Stimulated activated CD8-positive, alpha-beta memory T cell treated with anti-CD3 and anti-CD28 coated beads, Interleukin-12 subunit alpha, Interleukin-12 subunit beta, amount 100 ng/mL, for 24 hours (primary cell): ENCODE measurements around the gene SALL4.
"Not testable (repeated sequence)": the region's sequence is repeated elsewhere in the genome, so short reads cannot be mapped to it uniquely, and the experiment has no call there.

Experiments used
- DNase-seq: peaks from one replicate; pipeline ENCODE4 v3.0.0-alpha.2; 2020; ENCODE audit errors: extremely low read depth

Gene SALL4

GRCh38 chr20:51802170-51802751, at the start of gene SALL4:
Gene SALL4 (minus strand): TSS chr20:51802521. CDS start chr20:51802408, 113 bp downstream.
- DNase-seq: no peak

GRCh38 chr20:51848346-51848745, 46.0 kb upstream of the SALL4 start:
- no peak for DNase-seq

GRCh38 chr20:51840865-51841264, 38.5 kb upstream of the SALL4 start:
- DNase-seq: no peak

- no peak for DNase-seq
Measured at GRCh38 chr20:51837876-51838420, 35.6 kb upstream of the SALL4 start.

GRCh38 chr20:51837436-51837835, 35.1 kb upstream of the SALL4 start:
- no peak for DNase-seq

- no peak for DNase-seq
Measured at GRCh38 chr20:51833326-51833725, 31.0 kb upstream of the SALL4 start.

GRCh38 chr20:51832276-51832675, 30.0 kb upstream of the SALL4 start:
- DNase-seq: no peak

DNA sequence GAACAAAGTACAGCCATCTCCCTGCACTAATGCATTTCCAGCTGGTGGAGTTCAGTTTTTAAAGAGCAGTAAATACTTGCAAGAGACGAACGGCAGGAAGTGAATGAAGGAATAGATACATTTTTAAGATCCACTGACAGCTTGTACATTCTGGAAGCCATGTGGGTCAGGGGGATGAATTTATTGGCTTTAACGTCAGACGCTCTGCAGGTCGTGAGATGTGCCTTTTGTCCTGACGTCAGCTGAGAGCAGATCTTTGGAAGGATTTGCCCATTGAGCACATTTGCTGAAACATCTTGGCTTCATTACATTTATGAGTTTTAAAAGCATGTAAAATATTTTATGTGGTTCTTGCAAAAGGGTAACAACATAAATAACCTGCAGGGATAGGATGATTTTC, 29.5 kb upstream of the SALL4 start:
- no peak for DNase-seq

- DNase-seq: no peak
Measured at GRCh38 chr20:51830538-51830937, 28.2 kb upstream of the SALL4 start.

- no peak for DNase-seq
Measured at GRCh38 chr20:51828762-51829161, 26.4 kb upstream of the SALL4 start.

DNA sequence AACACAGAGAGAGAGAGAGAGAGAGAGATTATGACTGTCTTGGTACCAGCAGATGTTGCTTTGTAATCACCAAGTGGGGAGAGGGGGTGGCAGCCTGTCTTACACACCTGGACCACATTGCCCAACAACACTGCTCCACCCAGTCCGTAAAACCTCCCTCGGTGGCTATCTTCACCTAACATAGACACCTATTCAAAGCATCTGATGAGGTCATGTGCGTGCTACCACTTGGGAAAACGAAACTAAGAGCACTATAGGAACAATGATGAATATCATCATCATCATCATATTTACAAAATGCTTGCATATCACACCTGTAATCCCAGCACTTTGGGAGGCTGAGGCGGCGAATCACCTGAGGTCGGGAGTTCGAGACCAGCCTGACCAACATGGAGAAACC, 24.1 kb upstream of the SALL4 start:
- DNase-seq: no peak

DNA sequence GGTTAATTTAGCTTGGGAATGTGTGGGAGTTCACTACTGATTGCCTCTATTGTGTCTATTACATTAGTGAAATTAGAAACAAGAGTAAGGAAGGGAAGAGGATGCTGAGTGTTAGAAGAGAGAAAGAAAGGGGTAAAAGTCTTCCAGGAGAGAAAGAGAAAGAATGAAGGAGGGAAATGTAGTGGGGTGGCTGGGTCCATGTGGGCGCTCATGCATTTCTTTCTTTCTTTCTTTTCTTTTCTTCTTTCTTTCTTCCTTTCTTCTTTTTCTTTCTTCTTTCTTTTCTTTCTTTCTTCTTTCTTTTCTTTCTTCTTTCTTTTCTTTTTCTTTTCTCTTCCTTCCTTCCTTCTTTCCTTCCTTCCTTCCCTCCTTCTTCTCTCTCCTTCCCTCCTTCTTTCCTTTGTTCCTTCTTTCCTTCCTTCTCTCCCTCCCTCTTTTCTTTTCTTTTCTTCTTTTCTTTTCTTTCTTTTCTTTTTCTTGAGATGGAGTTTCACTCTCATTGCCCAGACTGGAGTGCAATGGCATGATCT, 16.2 kb upstream of the SALL4 start:
- no peak for DNase-seq

- DNase-seq: not testable (repeated sequence)
Measured at GRCh38 chr20:51816856-51817255, 14.5 kb upstream of the SALL4 start.

DNA sequence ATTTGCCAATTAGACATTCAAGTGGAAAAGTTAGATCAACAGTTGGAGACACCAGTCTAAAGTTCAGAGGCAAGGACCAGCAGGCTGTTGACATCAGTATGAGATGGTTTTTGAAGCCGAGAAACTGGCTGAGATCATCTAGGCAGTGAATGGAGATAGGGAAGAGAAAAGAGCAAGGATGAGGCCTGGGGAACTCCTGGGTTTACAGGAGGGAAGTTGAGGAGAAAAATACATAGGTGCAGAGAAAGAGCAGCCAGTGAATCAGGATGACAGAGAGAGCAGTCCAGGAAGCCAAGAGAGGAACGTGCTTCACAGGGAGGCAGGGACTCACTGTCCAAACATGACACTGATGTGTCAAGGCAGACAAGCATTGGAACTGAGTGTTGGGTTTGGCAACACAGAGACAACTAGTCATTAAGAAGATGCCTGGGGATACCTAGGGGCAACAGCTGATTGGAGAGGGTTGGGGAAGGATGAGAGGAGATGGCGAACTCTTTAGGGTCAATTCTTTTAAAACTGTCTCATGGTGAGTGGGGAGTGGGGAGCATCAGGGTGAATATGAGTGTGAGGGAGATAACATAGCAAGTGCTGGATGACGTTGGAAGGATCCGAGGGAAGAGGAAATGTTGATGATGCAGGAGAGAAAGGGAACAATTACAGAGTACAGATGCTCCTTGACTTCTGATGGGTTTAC, 13.2 kb upstream of the SALL4 start:
- no peak for DNase-seq

DNA sequence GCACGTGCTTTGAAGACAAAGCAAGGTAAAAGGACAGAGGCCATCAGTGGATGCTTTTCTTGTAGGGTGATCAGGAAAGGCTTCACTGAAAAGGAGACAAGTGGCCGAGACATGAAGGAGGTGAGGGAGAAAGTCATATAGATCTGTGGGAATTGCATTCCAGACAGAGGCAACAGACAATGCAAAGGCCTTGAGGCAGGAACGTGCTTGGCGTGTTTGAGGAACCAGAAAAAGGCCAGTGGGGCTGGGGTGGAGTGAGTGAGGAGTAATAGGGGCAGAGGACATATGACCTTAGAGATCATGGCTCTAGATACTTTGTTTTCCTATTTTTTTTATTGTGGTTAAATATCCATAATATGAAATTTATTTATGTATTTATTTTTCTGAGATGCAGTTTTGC, 10.5 kb upstream of the SALL4 start:
- DNase-seq: no peak

GRCh38 chr20:51811514-51812128, 9.3 kb upstream of the SALL4 start:
- DNase-seq: no peak

DNA sequence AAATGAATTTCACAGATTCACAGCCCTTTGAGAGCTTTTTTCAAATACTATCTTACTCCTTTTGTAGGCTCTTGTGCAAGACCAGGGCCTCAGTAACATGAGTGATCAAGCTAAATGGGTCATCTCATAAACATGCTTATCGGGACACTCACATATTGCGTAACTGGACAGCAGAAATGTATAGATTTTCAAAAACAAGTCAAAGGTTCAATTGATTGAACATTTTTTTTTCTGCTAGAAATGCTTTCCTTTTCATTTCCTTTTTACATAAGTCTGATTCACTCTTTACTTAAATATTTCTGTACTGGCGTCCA, 8.7 kb upstream of the SALL4 start:
- no peak for DNase-seq

DNA sequence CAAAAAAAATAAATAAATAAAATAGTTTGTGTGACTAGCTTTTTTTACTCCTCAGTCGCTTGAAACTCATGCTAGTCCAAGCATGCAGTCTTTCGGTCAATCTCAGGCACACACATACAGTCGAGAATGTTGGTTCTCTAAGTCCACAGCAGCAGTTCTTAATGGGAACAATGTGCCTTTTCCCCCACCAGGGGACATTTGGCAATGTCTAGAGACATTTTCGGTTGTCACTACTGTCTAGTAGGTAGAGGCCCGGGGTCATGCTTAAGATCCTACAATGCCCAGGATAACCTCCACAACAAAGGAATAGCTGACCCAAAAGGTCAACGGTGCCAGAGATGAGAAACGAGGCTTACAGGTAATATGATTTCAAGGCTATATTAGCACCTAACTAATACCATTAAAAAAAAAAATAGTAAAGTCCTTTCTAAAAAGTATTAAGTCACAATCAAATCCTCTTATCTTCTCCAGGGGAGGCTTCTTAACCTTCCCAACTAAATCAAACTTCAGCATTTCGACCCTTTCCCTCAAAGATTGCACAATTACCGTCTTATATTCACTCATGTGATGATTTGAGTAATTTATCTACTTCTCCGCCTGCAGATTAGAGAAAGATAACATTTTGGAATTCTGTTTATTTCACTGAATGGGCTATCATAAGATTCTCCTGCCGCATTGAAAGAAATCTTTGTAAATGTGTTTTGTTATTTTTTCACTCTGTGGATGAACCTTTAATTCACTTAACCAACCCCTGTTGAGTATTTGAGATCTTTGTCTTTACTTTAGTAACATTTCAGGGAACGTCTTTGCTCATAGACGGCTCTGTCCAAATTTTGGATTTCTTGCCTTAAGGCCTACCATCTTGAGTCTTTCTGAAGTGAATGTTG, 8.1 kb upstream of the SALL4 start:
- DNase-seq: no peak

- no peak for DNase-seq
Measured at GRCh38 chr20:51807720-51808250, 5.5 kb upstream of the SALL4 start.

GRCh38 chr20:51804754-51805153, 2.4 kb upstream of the SALL4 start:
- DNase-seq: no peak

DNA sequence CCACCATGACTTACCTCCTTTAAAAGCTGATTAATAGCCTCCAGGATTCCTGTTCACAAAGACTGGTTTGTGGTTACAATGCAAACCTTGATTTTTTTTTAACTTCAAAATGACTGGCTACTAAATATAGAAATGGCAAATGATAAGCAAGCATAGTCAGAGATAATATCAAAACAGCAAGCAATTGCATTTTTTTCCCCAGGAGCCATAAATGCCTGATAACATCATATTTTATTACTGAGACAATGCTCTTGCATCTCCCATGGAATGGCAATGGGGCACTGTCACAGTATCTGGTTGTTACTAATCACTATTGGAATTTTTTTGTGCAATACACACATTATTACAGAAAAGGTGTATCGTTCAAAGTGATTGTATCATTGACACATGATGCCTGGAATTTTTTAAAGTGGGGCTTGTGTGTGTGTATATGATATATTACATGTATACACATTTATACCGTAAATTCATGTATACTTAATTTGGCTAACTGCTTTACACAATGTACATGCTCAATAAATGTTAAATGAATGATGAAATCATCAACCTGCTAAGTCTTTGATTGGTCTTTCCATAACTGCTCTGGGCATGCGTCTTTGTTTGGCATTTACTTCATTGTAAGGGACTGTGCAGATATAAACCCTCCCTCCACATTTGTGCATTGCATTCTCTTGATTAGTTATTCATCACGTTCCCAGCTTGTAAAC, 980 bp upstream of the SALL4 start:
- DNase-seq: no peak
